ENCODE results near the gene MAP6D1. TPM values are rescaled to one million over a fixed set of nuclear protein-coding genes. Genes with fewer than 3 reads are reported as not detected.
"Not testable (repeated sequence)": the region's sequence is repeated elsewhere in the genome, so short reads cannot be mapped to it uniquely, and the experiment has no call there.

The MAP6D1 gene
- polyA plus RNA-seq, 3 donors, result 0.52 to 0.65 (median 0.61) TPM

GRCh38 chr3:183801601-183802000 is 23.8 kb downstream of the MAP6D1 start:
- DNase-seq (ENCODE audit: low read depth in 3 of 3, low spot score in 2 of 3), result no peak

- no peak for DNase-seq (ENCODE audit: low read depth in 3 of 3, low spot score in 2 of 3)
Observed at GRCh38 chr3:183800243-183800863, 25.0 kb downstream of the MAP6D1 start.

- no peak for DNase-seq (ENCODE audit: low read depth in 3 of 3, low spot score in 2 of 3)
Observed at GRCh38 chr3:183799461-183799860, 25.9 kb downstream of the MAP6D1 start.

- no peak for DNase-seq (ENCODE audit: low read depth in 3 of 3, low spot score in 2 of 3)
Observed at GRCh38 chr3:183797996-183798395, 27.4 kb downstream of the MAP6D1 start.

GRCh38 chr3:183796372-183796771 is 29.0 kb downstream of the MAP6D1 start:
- DNase-seq (ENCODE audit: low read depth in 3 of 3, low spot score in 2 of 3), result no peak

GRCh38 chr3:183794452-183794851 is 30.9 kb downstream of the MAP6D1 start:
- DNase-seq (ENCODE audit: low read depth in 3 of 3, low spot score in 2 of 3), result no peak

GRCh38 chr3:183792976-183793375 is 32.4 kb downstream of the MAP6D1 start:
- no peak for DNase-seq (ENCODE audit: low read depth in 3 of 3, low spot score in 2 of 3)

- DNase-seq (ENCODE audit: low read depth in 3 of 3, low spot score in 2 of 3), result no peak
Observed at GRCh38 chr3:183790700-183791099, 34.7 kb downstream of the MAP6D1 start.

GRCh38 chr3:183789826-183790225 is 35.6 kb downstream of the MAP6D1 start:
- DNase-seq (ENCODE audit: low read depth in 3 of 3, low spot score in 2 of 3), result no peak

GRCh38 chr3:183784503-183784902 is 40.9 kb downstream of the MAP6D1 start:
- DNase-seq (ENCODE audit: low read depth in 3 of 3, low spot score in 2 of 3), result not testable (repeated sequence)

GRCh38 chr3:183782576-183783276 is 42.7 kb downstream of the MAP6D1 start:
- DNase-seq (ENCODE audit: low read depth in 3 of 3, low spot score in 2 of 3), result no peak

GRCh38 chr3:183781246-183781645 is 44.1 kb downstream of the MAP6D1 start:
- no peak for DNase-seq (ENCODE audit: low read depth in 3 of 3, low spot score in 2 of 3)

- no peak for DNase-seq (ENCODE audit: low read depth in 3 of 3, low spot score in 2 of 3)
Observed at GRCh38 chr3:183779896-183780465, 45.4 kb downstream of the MAP6D1 start.

- no peak for DNase-seq (ENCODE audit: low read depth in 3 of 3, low spot score in 2 of 3)
Observed at GRCh38 chr3:183777016-183777618, 48.3 kb downstream of the MAP6D1 start.

GRCh38 chr3:183776451-183776850 is 48.9 kb downstream of the MAP6D1 start:
- DNase-seq (ENCODE audit: low read depth in 3 of 3, low spot score in 2 of 3), result not testable (repeated sequence)

GRCh38 chr3:183775781-183776180 is 49.6 kb downstream of the MAP6D1 start:
- DNase-seq (ENCODE audit: low read depth in 3 of 3, low spot score in 2 of 3), result no peak

GRCh38 chr3:183774631-183775030 is 50.7 kb downstream of the MAP6D1 start:
- no peak for DNase-seq (ENCODE audit: low read depth in 3 of 3, low spot score in 2 of 3)

GRCh38 chr3:183769453-183769852 is 55.9 kb downstream of the MAP6D1 start:
- no peak for DNase-seq (ENCODE audit: low read depth in 3 of 3, low spot score in 2 of 3)

- DNase-seq (ENCODE audit: low read depth in 3 of 3, low spot score in 2 of 3), result no peak
Observed at GRCh38 chr3:183768114-183768513, 57.3 kb downstream of the MAP6D1 start.

GRCh38 chr3:183766745-183767606 is 58.4 kb downstream of the MAP6D1 start:
- DNase-seq (ENCODE audit: low read depth in 3 of 3, low spot score in 2 of 3), result peak; percentile 38 to 63 (median 48)

- DNase-seq (ENCODE audit: low read depth in 3 of 3, low spot score in 2 of 3), result no peak
Observed at GRCh38 chr3:183766107-183766506, 59.3 kb downstream of the MAP6D1 start.

Data from right renal cortex interstitium (tissue), 3 donors.